AG10803 (cell line): Measurements from ENCODE around the gene TMPRSS5.
A peak's percentile ranks its signal among the peaks of the same experiment; 100 is the strongest.

Source experiments
- DNase-seq: peaks from one replicate; pipeline ENCODE4 v3.0.0; 2010; ENCODE audit warnings: low read depth
- H3K4me3 ChIP-seq: 2 replicates; pipeline ENCODE4 v1.5.1; 2011; ENCODE audit warnings: mild to moderate bottlenecking, low read length, control low read depth
- CTCF ChIP-seq: conservative IDR thresholded peaks from 2 replicates; pipeline ENCODE4 v1.5.1; 2011; ENCODE audit warnings: mild to moderate bottlenecking, low read length, control low read depth, inconsistent platforms

TMPRSS5 gene

DNA sequence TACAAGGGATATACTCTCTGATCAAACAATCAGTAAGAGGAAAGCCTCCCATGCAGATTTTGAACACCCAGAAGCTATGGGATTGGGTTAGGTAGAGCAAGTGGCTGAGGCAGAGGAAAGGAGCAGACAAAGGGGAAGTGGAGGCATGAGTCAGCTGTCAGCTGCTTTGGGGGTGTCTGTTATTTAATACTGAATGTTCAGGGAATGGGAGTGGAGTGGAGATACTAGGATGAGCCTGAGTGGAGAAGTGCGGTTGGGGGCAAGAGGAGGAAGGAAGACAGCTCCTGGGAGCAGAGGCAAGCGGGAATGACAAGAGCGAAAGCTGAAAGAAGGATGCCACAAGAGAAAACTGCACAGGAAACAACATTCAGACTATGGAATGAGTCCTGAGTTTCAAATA lies 22.7 kb upstream of the TMPRSS5 start:
- no peak overlapping the region for H3K4me3 ChIP-seq
- no peak for DNase-seq
- no peak for TF ChIP-seq CTCF

GRCh38 chr11:113725913-113726312 lies 19.8 kb upstream of the TMPRSS5 start:
- TF ChIP-seq CTCF: no peak
- no peak overlapping the region for H3K4me3 ChIP-seq
- no peak for DNase-seq

GRCh38 chr11:113725407-113725806 lies 19.3 kb upstream of the TMPRSS5 start:
- peak; percentile 18; the same call in 1 of the 2 replicates for TF ChIP-seq CTCF
- H3K4me3 ChIP-seq: no peak overlapping the region
- DNase-seq: no peak

GRCh38 chr11:113724778-113725177 lies 18.7 kb upstream of the TMPRSS5 start:
- H3K4me3 ChIP-seq: no peak overlapping the region
- TF ChIP-seq CTCF: no peak
- no peak for DNase-seq

DNA sequence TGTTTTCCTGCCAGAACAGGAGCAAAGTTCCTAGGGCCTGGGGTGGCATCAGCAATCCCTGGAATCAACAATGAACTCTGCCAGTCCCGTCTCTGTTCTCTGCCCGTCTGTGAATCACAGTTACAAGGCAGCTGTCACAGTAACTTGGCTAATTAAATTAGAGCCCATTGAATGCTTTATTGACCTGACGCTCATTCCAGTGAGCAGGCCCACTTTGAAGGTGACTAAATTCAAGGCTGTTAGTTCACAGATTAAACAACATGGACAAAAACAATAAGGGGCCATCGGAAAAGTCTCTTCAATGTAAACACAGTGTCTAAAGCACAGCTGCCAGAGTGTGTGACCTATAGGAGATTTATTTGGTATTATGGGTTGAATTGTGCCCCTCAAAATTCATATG lies 17.7 kb upstream of the TMPRSS5 start:
- no peak overlapping the region for H3K4me3 ChIP-seq
- DNase-seq: no peak
- TF ChIP-seq CTCF: no peak

DNA sequence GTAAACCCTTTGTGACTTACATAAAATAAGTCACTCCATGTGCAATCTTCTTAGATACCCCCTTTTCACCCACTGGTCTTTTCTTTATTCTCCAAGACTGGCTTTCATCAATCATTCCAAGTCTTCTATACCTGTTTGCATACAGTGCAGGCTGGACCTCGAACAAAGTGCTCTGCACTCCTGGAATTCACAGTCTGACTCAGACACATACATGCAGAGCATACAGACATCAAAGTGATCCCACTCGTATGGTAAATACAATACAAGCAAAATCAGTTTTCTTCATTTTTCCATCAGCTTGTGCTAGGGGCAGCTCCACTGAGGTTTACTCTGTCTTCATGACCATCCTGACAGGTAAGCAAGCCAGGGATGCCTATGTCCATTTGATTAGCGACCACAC lies 16.8 kb upstream of the TMPRSS5 start:
- no peak overlapping the region for H3K4me3 ChIP-seq
- no peak for TF ChIP-seq CTCF
- DNase-seq: no peak

GRCh38 chr11:113722221-113722620 lies 16.1 kb upstream of the TMPRSS5 start:
- H3K4me3 ChIP-seq: no peak overlapping the region
- DNase-seq: no peak
- no peak for TF ChIP-seq CTCF
